NAMALWA (cell line): Measurements from ENCODE around the gene FRMD8.
A peak's percentile ranks its signal among the peaks of the same experiment; 100 is the strongest.

ENCODE experiments used
- DNase-seq: peaks from one replicate; pipeline ENCODE4 v3.0.0-alpha.2; 2015; ENCODE audit warnings: low spot score

Gene FRMD8, protein sequence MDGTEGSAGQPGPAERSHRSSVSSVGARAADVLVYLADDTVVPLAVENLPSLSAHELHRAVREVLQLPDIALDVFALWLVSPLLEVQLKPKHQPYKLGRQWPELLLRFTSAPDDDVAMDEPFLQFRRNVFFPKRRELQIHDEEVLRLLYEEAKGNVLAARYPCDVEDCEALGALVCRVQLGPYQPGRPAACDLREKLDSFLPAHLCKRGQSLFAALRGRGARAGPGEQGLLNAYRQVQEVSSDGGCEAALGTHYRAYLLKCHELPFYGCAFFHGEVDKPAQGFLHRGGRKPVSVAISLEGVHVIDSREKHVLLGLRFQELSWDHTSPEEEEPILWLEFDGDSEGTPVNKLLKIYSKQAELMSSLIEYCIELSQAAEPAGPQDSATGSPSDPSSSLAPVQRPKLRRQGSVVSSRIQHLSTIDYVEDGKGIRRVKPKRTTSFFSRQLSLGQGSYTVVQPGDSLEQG

DNA sequence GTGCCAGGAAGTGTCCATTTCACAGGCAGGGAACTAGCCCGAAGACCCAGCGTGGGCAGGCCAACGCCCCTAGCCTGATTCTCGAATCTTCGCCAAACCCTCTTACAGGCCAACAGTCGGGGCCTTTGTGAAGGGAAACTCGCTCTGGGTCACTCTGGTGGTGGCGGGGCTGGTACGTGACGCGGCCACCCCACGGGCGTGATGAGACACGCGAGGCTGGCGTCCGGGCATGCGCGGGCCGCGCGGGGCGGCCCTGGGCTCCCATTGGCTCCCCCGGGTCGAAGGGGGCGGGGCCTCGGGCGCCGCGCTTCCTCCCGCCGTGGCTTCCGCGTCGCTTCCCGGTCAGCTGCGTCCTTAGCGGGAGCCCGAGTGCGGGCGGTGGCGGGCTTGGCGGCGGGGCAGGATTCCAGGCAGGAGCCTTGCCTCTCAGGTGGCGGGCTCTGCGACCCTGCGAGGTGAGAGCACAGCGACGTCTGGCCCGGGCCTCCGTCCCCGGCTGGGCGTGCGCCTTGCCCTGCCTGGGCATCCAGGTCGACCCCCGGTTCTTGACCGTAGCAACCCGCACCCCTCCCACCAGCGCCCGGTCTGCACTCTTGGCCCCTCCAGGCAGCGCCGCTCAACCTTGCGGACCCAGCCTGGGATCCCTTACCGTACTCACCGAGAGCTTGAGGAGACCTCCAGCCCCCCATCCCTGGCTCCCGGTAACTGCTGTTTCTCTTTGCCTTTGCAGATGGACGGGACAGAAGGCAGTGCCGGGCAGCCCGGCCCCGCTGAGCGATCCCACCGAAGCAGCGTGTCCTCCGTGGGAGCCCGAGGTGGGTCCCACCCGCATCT lies at the start of gene FRMD8:
Gene FRMD8, plus strand, starts transcription at position 331 of the 834 bp plus-strand sequence. Its CDS starts 400 bp downstream, at position 731.
- peak; percentile 75 for DNase-seq

DNA sequence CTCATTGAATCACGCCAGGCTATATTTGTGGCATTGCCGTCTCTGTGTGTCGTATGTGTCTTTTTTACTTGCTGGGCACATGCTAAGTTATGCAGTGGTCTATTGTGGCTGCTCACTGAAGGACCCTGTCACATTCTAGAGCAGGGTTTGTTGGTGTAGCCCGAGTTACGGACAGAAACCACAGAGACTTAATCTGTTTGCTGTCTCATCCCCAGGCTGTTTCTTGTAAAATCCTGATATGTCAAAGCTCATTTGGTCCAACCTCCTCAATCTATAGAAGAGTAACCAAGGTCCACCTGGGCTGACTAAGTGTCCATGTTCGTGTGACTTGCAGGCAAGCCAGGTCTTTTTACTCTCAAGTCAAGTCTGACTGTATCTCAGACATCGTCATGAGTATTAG lies 47.8 kb upstream of the FRMD8 start:
- DNase-seq, result no peak

DNA sequence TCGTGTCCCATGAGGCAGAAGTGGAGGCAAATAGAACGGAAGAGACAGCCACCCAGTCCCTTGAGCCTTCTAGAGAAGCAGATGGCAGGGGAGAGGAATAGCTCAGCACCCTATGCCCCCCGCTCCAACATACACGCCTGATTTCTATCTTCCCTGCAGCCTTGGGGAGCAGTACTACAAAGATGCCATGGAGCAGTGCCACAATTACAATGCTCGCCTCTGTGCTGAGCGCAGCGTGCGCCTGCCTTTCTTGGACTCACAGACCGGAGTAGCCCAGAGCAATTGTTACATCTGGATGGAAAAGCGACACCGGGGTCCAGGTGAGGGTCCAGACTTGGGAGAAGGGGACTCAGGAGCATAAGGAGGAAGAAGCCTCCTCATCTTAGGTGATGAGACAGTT lies 46.2 kb upstream of the FRMD8 start:
- no peak for DNase-seq

DNA sequence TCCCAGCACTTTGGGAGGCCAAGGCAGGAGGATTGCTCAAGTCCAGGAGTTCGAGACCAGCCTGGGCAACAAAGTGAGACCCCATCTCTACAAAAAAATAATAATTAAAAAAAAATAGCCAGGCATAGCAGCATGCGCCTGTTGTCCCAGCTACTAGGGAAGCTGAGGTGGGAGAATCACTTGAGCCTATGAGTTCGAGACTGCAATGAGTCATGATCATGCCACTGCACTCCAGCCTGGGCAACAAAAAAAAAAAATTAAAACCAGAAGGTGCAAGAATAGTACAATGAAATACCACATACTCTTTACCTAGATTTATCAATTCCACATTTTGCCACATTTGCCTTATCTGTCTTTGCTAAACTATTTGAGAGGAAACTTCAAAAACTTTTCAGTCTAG lies 44.6 kb upstream of the FRMD8 start:
- DNase-seq, result no peak

DNA sequence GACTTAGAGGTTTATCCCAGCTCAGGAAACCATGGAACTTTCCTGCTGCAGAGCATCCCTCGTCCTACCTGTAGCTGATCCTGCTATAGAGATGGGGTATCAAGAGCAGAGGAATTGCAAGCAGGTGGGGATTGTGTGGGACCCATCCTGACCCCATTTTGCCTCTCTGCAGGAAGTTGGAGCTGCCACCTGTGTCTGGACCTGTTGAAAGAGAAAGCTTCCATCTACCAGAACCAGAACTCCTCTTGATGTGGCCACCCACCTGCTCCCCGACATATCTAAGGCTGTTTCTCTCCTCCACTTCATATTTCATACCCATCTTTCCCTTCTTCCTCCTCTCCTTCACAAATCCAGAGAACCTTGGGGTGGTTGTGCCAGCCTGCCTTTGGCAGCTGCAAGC lies 34.9 kb upstream of the FRMD8 start:
- no peak for DNase-seq

DNA sequence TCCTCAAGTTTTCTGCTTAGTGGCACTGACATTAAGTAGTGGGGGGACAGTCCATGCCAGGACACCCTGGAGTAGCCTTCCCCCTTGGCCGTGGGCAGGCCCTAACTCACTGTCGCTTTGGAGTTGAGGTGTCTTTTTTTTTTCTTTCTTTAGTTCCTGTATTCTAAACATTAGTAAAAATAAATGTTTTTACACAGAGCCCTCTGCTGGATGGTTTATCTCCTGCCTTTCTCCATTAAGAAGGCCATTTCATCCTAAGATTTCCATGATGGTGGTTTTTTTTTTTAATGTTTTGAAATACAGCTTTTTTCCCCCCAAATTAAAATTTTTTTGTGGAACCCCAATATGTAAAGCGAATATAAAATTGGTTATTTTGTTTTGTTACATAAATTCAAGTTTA lies 33.7 kb upstream of the FRMD8 start:
- DNase-seq, result peak; percentile 47

DNA sequence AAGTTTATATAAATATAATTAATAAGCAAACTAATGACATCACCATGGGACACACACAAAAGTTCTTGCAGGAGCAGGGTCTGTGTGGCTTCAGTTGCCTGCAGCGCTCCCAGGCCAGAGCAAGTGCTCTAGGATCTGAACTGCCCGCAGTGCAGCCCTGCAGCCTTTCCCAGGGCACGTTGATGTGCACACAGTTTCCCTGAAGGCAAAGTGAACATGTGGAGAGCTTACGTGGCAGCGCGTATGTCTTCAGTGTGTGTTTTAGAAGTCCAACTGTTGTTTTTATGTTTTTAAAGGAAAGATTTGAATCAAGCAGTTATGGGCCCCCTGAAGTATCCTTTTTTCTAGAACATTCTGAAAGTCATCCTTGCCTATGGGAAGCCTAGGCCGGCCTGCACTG lies 33.1 kb upstream of the FRMD8 start:
- no peak for DNase-seq

DNA sequence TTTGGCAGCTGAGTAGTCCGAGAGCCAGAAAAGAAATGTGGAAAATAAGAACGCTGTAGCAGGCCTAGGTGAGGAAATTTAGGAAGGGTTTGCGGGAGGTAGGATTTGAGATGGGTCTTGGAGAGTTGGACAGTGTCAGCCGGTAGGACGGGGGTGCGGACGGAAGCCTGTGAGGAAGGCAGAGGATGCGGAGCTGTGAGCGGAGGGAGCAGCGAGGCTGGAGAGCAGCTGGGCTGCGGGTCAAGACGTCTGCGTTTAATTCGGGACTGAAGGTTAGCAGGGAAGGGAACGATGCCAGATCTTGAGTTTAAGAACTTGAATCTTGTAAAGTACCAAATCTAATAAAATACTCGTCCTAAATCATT lies 32.6 kb upstream of the FRMD8 start:
- no peak for DNase-seq

DNA sequence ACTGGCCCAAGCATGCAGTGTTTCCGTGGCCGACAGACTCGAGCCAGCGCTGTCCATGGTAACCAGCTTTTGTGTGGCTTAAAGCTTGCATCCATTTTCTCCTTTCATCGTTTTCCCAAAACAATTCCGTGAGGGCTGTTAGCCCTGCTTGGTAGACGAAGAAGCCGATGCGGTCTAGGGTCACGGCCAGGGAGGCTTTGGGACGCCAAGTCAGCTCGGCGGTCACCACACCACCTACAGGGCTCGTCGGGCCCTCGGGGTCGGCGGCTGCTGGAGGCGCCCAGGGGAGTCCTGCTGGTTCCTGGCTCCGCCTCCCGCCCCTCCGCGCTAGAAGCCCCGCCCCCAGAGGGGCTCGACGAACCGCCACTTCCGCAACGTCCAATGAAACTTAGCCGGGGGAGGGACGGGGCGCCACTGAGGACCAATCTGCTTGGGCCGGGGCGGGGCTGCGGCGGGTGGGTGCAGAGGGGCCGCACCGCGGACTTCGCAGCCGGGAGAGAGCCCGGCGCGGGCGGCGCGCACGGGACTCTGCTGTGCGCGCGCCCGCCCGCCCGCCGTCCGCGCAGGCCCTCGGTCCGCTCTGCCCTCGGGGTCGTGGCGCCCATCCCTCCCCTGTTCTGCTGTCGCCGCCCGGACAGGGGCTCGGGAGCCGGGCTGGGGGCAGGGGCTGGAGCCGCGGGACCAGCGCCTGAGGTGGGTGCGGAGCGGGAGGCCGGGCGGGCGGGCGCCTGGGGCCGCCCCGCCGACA lies 32.0 kb upstream of the FRMD8 start, which contains the start of gene TIGD3:
Gene TIGD3, plus strand, starts transcription at position 487 of the 748 bp plus-strand sequence. CDS start 1,058 bp downstream, outside the sequence.
- peak; percentile 97 for DNase-seq

DNA sequence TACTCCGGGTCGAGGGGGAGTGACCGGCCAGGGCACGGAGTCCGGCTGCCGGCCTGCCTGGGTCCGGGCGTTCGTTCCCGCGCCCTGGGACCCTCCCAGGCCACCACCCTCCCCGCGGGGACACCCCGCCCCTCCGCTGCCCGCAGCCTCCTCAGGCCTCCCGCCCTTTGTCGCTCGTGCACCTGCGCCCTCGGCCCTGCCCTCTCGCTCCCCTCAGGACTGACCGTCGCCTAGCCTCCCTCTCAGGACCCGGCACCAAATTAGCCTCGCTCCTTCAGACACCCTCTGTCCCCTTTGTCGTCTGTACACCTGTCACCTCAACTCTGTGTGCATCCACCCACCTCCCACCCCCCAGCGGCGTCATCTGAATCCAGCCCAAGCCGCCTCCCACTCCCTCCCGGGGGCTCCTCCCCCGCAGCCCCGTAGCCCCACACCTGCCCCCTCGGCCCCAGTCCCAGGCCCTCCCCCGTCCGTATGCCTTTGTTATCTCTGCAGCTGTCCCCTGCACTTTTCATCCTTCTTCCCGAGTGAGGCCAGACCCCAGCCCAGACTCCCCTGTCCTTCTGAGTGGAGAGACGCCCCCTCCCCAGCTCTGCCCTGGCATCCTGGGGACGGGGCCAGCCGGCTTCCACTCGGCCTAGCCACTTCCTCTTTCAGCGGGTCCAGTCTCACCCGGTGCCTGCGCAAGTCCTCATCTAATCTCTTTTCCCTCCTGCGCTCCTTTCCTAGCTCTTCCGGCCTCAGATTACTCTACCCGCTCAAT lies 31.2 kb upstream of the FRMD8 start:
- peak; percentile 71 for DNase-seq

DNA sequence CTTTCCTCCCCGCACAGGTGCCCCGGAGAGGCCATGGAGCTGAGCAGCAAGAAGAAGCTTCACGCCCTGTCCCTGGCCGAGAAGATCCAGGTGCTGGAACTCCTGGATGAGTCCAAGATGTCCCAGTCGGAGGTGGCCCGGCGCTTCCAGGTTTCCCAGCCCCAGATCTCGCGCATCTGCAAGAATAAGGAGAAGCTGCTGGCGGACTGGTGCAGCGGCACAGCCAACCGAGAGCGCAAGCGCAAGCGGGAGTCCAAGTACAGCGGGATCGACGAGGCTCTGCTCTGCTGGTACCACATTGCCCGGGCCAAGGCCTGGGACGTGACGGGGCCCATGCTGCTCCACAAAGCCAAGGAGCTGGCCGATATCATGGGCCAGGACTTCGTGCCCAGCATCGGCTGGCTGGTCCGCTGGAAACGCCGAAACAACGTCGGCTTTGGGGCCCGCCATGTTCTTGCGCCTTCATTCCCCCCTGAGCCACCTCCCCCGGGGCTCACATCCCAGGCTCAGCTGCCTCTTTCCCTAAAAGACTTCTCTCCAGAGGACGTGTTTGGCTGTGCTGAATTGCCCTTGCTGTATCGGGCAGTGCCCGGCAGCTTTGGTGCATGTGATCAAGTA lies 30.6 kb upstream of the FRMD8 start:
- no peak for DNase-seq

DNA sequence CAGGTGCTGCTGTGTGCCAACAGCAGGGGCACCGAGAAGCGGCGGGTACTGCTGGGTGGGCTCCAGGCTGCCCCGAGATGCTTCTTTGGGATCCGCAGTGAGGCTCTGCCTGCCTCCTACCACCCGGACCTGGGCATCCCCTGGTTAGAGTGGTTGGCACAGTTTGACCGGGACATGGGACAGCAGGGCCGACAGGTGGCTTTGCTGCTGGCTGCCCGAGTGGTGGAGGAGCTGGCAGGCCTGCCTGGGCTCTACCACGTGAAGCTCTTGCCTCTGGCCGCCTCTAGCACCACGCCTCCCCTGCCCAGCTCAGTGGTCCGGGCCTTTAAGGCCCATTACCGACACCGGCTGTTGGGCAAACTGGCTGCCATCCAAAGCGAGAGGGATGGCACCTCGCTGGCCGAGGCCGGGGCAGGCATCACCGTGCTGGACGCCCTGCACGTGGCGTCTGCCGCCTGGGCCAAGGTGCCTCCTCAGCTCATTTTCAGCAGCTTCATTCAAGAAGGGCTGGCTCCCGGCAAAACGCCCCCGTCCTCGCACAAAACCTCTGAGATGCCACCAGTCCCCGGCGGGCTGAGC lies 30.0 kb upstream of the FRMD8 start:
- no peak for DNase-seq

DNA sequence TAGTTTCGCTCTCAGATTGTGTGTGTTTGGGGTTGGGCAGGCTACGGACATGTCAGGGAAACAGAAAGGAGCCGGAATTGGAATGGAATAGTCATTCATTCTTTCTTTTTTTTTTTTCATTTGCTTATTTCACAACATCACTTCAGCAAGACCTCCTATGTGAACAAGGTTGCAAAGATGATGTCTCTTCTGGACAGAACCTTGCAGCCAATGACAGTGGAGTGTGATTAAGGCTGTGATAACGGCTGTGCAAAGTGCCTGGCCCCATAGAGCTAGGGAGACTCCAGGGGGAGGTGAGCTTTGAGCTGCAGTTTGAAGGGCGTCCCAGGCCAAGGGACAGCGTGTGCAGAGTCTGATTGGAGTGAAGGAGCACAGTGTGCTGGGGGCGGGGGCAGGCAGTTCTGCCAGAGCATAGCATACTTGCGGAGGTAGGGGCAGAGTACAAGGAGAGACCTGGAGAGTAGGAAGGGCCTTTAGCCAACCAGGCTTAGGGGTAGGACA lies 28.5 kb upstream of the FRMD8 start:
- no peak for DNase-seq

DNA sequence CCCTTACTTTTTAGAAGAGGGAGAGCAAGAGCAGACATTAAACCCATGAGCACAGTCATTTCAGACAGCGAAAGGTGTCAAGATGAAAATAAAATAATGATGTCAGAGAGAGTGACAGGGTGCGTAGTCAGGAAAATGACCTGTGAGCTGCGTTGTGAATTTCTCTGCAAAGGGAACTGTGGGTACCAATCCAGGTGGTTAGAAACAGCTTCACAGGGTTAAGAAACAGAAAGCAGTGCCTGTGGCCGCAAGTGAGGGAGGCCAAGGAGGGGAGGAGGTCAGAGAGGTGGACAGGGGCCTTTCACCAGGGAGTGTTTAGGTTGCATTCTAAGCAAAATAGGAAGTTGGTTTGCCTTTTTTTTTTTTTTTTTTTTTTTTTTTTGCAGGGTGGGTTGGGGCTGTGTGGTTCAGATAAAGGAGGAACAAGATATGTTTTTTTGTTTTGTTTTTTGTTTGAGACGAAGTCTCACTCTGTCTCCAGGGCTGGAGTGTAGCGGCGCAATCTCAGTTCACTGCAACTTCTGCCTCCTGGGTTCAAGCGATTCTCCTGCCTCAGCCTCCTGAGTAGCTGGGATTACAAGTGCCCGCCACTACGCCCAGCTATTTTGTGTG lies 24.0 kb upstream of the FRMD8 start:
- no peak for DNase-seq

DNA sequence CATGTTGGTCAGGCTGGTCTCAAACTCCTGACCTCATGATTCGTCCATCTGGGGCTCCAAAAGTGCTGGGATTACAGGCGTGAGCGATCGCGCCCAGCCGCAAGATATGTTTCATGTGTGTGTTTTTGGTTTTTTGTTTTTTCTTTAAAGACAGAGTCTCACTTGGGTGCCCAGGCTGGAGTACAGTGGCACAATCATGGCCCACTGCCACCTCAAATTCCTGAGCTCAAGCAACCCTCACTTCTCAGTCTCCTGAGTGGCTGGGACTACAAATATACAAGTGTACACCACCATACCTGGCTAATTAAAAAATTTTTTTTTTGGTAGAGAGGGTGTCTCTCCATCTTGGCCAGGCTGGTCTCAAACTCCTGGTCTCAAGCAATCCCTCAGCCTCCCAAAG lies 23.5 kb upstream of the FRMD8 start:
- DNase-seq, result no peak

DNA sequence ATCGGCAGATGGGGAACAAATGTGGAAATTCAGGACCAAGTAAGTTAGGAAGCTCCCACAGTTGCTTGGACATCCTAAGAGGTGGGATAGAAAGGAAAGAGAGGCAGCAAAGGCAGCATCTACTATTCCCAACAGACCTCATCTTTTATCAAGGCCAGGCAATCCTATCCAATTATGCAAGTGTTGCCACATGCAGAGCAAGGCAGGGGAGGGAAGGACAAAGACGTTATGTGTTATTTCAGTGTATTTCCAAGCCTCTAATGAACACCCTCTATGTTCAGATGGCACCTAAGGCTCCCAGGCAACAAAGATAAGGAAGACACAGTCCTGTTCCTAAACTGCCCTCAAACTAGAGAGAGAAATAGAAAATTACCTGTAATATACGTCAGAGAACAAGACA lies 22.7 kb upstream of the FRMD8 start:
- DNase-seq, result no peak

DNA sequence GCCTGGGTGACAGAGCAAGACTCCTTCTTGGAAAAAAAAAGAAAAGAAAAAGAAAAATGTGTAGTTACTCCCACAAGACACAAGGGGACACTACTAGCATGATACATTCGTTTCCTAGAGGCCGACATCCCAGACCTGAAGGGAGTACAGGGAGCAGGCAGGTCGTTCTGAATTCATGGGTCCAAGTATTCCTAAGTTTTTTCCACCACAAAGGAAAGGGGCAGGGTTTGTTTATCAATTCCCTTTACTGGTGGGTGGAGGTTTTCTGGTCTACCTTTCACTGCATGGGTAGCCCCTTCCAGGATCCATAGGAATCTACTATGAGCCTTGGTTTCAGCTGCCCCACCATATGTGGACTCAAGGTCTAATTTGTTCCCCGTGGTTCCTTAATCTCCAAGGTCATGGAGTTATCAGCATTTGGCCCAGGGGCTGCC lies 20.1 kb upstream of the FRMD8 start:
- peak; percentile 82 for DNase-seq

DNA sequence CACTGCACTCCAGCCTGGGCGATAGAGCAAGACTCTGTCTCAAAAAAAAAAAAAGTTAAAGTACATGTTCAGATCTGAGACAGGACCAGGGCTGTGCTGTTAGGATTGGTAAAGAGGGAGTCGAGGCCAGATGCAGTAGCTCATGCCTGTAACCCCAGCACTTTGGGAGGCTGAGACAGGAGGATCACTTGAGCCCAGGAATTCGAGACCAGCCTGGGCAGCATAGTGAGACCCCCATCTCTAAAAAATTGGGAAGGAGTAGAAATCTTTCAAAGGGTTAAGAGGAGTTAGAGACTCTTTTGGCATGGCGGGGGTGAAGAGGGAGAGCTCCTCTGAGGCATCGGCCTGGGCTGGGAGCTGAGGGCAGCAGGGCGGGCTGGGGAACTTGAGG lies 15.8 kb upstream of the FRMD8 start:
- DNase-seq, result no peak

DNA sequence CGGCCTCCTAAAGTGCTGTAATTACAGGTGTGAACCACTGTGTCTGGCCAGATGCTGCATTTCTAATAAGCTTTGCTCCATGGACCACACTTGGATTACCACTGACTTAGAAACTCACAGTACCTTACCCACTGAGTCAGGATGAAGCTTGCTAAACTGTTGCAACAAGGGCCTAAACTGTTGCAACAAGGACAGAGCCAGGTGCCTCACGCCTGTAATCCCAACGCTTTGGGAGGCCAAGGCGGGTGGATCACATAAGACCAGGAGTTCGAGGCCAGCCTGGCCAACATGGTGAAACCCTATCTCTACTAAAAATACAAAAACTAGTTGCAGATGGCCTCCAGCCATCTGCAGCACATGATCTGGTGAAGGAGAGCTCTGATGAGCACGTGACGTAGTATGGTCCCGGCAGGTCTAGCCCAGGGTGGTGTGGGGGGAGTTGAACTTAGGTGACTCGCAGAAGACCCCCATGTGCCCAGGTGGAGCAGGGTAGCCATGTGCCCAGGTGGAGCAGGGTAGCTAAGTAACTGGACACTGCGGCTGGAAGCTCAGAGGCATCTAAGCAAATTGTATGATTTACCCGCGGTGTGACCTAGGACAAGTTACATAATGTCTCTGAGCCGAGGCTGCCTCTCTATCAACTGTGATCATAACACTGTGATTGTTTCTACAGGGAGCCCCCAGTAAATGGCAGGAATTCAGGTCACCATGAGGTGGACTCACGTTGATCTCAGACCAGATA lies 12.4 kb upstream of the FRMD8 start:
- no peak for DNase-seq
